Urinary bladder (tissue), 4 donors: Measurements from ENCODE around the gene ST6GALNAC3. TPM values are rescaled to one million over a fixed set of nuclear protein-coding genes. Genes with fewer than 3 reads are reported as not detected.
"Not testable (repeated sequence)": the region's sequence is repeated elsewhere in the genome, so short reads cannot be mapped to it uniquely, and the experiment has no call there.

Experiments
- DNase-seq: peaks from one replicate; pipeline ENCODE4 v3.0.0-alpha.2; 2015; ENCODE audit errors: extremely low spot score
- H3K27ac ChIP-seq: one replicate; pipeline ENCODE4 v1.5.1; 2013; ENCODE audit warnings: low read depth, mild to moderate bottlenecking, moderate library complexity
- H3K36me3 ChIP-seq: one replicate; pipeline ENCODE4 v1.6.1; 2013; ENCODE audit warnings: mild to moderate bottlenecking, moderate library complexity; ENCODE audit not compliant: insufficient read depth
- H3K4me1 ChIP-seq: one replicate; pipeline ENCODE4 v1.6.1; 2013; ENCODE audit warnings: mild to moderate bottlenecking, moderate library complexity; ENCODE audit not compliant: insufficient read depth
- H3K4me3 ChIP-seq: one replicate; pipeline ENCODE4 v1.5.1; 2013; ENCODE audit warnings: low read depth, low read length
- WGBS: extraction: QIAGEN DNeasy Blood & Tissue Kit; methylation state at CpG from one replicate; pipeline ENCODE4 v1.1.7; 2013; 5-methylcytosine and 5-hydroxymethylcytosine counted together
- polyA plus RNA-seq: library from polyadenylated mRNA; stranded (reverse); fragments of 200-250 nt; gene quantifications from one replicate; pipeline ENCODE4 v1.2.3, GENCODE V29; 2013
- total RNA-seq: library from RNA; depleted of rRNA; stranded (reverse); fragments of >200 nt; gene quantifications from one replicate; pipeline ENCODE4 v1.2.3, GENCODE V29; 2014
- donor health status: healthy with polysubstance abuse.
- donor health status: healthy.

ST6GALNAC3 gene
- total and polyA plus RNA-seq, 2 donors, result 5.1 to 39.1 TPM

DNA sequence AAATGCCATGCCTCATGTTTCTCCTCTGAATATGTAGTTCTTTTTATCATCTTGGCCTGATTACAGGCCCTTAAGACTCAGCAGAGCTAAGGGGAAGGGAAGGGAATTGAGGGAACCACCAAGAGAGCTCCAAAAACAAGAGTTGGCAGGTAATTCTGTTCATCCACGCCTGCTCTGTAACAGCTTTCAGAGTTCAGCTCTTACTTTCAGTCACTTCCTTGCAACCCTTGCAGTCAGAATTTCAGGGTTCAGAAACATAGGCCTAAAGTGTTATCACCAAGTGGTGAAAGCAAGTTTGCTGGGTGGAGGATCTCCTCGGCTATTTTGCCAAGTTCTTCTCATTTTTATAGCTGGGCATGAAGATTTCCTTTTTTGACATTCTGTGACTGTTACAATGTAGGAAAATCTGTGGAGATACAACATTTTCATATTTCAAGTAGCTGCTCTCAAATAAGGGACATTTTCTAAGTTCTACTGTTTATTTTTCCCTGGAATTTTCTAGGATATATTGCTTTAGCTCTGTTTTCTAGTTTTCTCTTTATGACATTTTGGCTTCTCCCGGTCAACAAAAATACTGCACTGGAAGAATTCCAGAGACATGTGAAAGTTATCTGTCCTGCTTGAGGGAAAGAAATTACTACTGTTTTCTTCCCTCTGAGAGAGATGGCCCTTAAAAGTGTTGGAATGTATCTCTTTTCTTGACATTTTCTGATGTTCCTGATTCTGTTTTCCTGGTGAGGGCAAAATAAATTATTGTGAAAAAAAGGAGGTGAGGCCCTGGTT, 540.9 kb downstream of the ST6GALNAC3 start:
- Histone ChIP-seq H3K4me1 (peaks cover 1% of the 10 kb centered on the region), H3K27ac (no peak overlapping the region), H3K36me3 (no peaks in the 10 kb centered on the region), H3K4me3 (no peak overlapping the region)
- WGBS, result 40% methylated on average over 3 of the region's 3 CpGs
- DNase-seq, result no peak

DNA sequence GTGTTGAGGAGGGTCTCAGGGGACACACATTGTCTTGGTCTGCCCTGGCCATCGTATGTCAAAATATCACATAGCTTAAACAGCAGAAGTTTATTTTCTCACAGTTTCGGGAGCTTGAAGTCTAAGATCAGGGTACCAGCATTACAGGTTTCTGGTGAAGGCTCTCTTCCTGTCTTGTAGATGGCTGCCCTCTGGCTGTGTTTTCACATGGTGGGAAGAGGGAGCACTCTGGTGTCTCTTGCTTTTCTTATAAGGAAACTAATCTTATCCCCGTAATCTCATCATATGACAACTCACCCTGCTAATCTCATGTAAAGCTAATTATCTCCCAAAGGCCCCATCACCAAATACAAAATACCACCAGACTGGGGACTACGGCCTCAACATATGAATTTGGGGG, 545.8 kb downstream of the ST6GALNAC3 start:
- Histone ChIP-seq H3K27ac (no peak overlapping the region), H3K4me3 (no peak overlapping the region), H3K4me1 (no peaks in the 10 kb centered on the region), H3K36me3 (no peaks in the 10 kb centered on the region)
- 96% methylated on average over 4 of the region's 4 CpGs for WGBS
- no peak for DNase-seq

DNA sequence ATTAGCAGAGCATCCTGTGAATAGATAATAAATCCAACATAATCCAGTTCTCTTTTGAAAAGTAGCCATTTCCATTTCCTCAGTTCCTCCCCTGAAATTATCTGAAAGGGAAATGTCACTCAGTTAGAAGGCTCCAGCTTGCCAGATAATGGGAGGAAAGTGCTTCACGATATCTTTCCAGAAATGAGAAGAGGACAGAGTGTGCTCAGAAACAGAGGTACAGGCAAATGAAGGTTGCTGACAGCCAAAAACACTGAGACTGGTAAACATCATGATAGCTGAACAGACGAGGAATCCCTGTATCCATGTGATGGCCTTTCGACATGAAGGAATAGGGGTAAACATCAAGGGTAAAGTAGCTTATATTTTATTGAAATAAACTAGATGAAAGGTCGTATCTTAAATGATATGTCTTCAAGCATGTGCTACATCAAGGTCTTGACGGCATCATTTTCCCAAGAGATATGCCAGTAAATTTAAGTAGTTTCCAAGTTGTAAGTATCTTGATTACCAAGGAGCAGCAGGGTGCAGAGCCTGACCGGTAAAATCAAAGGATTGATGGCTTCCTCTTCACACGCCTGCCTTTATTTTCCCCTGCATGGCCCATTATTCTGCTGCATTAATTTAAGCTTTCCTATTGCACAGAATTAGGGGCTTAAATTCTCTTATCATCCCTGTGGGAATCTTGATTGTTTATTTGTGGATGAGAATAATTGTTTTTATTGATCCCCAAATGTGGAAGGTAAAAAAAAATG, 548.4 kb downstream of the ST6GALNAC3 start:
- 85% methylated on average over 7 of the region's 7 CpGs for WGBS
- Histone ChIP-seq H3K4me1 (no peaks in the 10 kb centered on the region), H3K4me3 (no peak overlapping the region), H3K36me3 (no peaks in the 10 kb centered on the region), H3K27ac (no peak overlapping the region)
- DNase-seq, result no peak

DNA sequence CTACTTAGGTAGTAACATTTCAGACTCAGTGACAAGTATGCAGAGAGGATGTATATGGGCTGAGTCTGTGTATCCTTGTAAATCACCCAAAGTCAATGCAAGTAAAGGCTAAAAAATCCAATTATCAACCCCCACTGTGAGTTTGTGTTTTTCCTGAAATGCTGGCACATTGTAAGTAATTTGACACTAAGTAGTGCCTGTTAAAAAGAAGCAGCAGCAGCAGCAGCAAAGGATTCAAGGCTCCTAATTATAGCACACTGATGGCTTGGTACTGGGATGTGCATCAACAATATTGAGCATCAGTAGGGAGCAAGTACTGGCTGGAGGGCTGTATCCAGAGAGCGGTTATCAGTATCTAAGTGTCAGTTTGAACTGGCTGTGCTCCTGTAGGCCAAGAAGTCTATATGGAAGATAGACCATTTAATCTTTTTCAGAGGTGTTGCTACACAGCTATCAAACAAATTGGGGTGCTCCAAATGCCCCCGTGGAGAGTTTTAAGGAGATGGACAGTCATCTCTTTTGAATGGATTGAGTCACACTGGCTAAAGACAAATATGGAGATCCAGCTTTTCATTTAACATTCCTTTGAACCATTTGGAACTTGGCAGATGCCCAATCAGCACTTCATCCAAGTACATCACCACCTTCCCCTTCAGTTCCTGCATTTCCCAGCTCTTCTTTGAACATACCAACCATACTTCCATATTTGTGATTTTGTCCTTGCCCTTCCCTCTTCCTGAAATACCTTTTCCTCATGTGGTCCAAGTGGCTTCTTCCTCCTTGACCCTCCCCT, 551.5 kb downstream of the ST6GALNAC3 start:
- 92% methylated on average over 2 of the region's 2 CpGs for WGBS
- no peak overlapping the region for H3K4me3 ChIP-seq
- H3K4me1 ChIP-seq, result no peaks in the 10 kb centered on the region
- DNase-seq, result no peak
- no peak overlapping the region for H3K27ac ChIP-seq
- no peaks in the 10 kb centered on the region for H3K36me3 ChIP-seq

DNA sequence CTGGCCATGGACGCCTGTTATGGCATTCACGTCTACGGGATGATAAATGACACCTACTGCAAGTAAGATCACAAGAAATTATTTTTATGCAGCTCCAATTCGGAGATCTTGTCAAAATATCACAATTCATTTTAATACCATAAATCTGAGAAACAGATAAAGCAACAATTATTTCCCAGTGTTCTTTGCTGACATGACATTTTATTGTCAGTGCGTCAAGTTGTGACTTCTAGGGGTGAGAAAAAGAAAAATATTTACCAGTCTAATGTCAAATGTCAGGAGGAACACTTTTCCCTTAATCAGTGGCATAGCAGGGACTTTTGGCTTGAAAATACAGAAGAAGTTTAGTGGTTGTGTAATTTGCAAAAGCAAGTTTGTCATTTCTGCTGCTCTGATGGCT, 553.0 kb downstream of the ST6GALNAC3 start:
- H3K4me3 ChIP-seq, result no peak overlapping the region
- no peaks in the 10 kb centered on the region for H3K4me1 ChIP-seq
- WGBS, result 96% methylated on average over 5 of the region's 5 CpGs
- no peaks in the 10 kb centered on the region for H3K36me3 ChIP-seq
- no peak for DNase-seq
- H3K27ac ChIP-seq, result no peak overlapping the region

DNA sequence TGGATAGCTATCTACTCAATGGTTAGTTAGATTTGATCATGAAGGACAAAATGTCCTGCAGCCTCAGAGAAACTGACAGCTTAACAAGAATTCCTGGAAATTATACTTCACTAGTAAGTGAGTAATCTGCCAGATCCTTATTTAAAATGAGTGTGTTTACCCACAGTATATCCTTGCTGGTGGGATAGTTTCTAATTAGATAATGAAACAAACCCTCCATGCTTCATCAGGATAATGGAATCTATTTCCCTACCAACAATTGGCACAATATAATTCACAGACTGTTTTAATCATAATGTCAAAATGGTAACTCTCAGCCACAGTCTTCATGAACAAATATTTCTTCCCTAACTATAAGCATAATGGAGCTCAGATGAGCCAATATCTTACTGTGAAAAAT, 553.4 kb downstream of the ST6GALNAC3 start:
- Histone ChIP-seq H3K4me3 (no peak overlapping the region), H3K4me1 (no peaks in the 10 kb centered on the region), H3K36me3 (no peaks in the 10 kb centered on the region), H3K27ac (no peak overlapping the region)
- no peak for DNase-seq

DNA sequence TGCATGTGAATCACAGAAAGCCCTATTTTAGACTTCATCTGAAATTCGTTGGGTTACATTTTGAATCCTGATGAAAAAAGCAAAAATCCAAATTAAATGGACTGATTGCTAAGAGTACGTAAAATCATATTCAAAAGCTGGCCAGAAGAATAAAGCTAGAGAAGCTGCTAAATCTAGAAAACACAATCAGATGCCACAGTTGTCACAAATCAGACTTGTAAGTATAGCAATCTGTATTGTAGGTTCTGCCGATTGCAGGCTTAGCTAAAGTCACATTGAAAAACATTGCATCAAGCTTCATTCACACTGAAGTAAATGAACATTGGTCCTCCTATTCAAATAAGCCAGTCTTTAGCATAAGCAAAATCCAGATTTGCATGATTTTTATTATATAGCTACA, 557.6 kb downstream of the ST6GALNAC3 start:
- DNase-seq, result no peak
- H3K36me3 ChIP-seq, result no peaks in the 10 kb centered on the region
- 97% methylated on average over 3 of the region's 3 CpGs for WGBS
- H3K4me1 ChIP-seq, result no peaks in the 10 kb centered on the region
- H3K27ac ChIP-seq, result no peak overlapping the region
- H3K4me3 ChIP-seq, result no peak overlapping the region

DNA sequence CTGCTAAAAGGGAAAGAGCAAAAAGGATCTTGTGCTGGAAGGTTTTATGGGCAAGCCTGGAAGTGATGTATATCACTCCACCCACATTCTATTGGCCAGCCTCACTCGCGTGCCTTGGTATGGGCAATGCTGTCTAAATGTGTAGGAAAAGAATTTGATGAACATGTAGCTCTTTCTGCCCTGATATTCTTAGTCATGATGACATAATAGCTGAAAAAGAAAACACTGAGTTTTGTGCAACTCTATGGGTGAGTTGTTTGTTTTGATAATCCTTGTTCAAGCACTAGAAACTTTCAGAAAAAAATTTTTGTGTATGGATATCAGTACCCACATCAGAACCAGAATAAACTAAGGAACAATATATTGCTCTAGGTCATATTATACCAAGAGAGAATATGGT, 561.2 kb downstream of the ST6GALNAC3 start:
- DNase-seq, result no peak
- H3K36me3 ChIP-seq, result no peaks in the 10 kb centered on the region
- H3K4me3 ChIP-seq, result no peak overlapping the region
- no peaks in the 10 kb centered on the region for H3K4me1 ChIP-seq
- H3K27ac ChIP-seq, result no peak overlapping the region
- 96% methylated on average over 2 of the region's 2 CpGs for whole genome bisulfite sequencing

DNA sequence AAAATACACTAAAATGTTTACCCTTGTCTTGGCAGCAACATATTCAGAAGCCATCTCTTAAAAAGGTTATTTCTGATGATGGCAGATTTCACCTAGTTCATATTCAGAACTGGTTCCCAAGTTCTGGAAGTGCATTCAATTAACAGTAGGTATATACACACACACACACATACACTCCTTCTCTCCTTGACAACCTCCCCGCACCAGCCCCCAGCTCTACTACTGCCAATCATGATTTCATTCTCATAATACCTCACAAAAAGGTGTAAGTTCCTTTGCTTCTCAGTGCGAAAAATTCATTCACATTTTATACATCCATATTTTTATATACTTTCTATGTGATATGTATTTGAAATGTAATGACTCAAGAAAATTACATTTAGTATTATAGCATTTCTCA, 564.6 kb downstream of the ST6GALNAC3 start:
- Histone ChIP-seq H3K4me1 (no peaks in the 10 kb centered on the region), H3K27ac (no peak overlapping the region), H3K36me3 (no peaks in the 10 kb centered on the region), H3K4me3 (no peak overlapping the region)
- 99% methylated on average over 2 of the region's 2 CpGs for WGBS
- no peak for DNase-seq

DNA sequence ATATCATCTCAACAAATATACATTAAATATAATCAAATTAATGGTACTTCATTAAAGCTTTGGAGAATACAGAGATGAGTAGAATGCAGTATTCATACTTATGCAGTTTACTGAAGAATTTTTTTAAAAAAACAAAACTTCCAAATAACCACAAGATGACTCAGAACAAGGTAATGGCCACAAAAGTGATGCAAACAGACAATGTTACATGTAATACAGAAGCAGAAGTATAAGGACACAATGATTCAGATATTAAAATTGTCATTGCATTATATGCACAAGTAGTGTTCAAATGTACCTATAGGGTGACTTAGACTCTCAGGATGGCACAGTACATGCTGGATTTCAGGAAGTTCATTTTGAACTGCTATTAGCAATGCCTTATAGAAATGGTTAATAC, 565.5 kb downstream of the ST6GALNAC3 start:
- Histone ChIP-seq H3K4me1 (no peaks in the 10 kb centered on the region), H3K36me3 (no peaks in the 10 kb centered on the region), H3K4me3 (no peak overlapping the region), H3K27ac (no peak overlapping the region)
- no peak for DNase-seq

DNA sequence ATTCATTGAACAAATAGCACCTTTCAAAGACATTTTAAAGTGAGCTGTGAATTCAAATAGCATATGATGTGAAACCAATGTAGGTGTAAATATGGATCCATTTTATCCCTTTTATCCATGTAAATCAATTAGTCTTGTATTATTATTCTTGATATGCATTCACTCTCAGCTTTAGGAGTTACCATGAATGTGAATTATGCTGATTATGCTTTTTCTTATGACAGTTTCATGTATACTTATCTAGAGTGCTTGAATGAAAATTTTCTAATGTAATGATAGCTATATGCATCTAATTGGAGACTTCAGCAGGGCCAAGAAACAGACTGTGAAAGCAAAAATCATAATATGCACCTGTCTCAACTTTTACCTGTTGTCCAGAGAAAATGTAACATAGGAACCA, 566.2 kb downstream of the ST6GALNAC3 start:
- H3K4me3 ChIP-seq, result no peak overlapping the region
- DNase-seq, result no peak
- H3K4me1 ChIP-seq, result no peaks in the 10 kb centered on the region
- no peak overlapping the region for H3K27ac ChIP-seq
- no peaks in the 10 kb centered on the region for H3K36me3 ChIP-seq

DNA sequence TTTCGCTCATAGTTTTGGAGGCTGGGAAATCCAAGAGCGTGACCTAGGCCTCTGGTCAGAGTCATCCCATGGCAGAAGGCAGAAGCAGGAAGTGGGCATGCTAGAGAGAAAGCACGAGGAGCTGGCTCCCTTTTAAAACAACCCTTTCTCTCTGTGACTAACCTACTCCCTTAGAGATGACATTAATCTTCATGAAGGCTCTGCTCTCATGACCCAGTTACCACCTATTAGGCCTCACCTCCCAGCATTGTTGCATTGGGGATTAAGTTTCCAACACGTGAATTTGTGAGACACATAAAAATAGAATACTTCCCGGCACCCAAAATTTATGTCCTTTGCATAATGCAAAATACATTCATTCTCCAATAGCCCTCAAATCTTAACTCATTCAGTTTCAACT, 569.6 kb downstream of the ST6GALNAC3 start:
- Histone ChIP-seq H3K4me1 (no peaks in the 10 kb centered on the region), H3K4me3 (no peak overlapping the region), H3K36me3 (no peaks in the 10 kb centered on the region), H3K27ac (no peak overlapping the region)
- DNase-seq, result no peak
- WGBS, result 90% methylated on average over 5 of the region's 5 CpGs

DNA sequence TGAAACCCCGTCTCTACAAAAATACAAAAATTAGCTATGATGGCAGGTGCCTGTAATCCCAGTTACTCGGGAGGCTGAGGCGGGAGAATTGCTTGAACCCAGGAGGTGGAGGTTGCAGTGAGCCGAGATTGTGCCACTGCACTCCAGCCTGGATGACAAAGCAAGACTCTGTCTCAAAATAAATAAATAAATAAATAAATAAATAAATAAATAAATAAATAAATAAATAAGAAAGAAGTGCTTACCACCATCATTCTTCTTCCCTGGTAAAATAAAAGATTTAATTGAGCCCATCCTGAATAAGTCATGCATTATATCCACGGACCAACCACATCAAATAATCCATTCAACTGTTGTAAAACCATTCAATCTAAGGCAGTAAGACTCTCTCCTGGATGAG, 578.3 kb downstream of the ST6GALNAC3 start:
- DNase-seq, H3K4me3 ChIP-seq, H3K4me1 ChIP-seq, H3K27ac ChIP-seq, H3K36me3 ChIP-seq: not testable (repeated sequence)
- 96% methylated on average over 5 of the region's 5 CpGs for WGBS

DNA sequence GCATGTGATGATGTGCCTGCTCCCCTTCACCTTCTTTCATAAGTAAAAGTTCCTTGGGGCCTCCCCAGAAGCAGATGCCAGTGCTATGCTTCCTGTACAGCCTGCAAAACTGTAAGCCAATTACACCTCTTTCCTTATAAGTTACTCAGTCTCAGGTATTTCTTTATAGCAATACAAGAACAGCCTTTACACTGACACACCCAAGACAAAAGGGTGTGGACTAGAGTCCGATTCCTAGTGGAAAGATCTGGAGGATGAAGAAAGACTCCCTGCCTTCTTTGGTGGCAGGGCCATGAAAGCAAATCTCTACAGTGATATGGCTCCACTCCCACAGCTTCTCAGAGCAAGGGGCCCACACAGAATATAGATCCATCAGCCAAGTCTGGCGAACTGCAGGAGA, 583.1 kb downstream of the ST6GALNAC3 start:
- Histone ChIP-seq H3K36me3 (no peaks in the 10 kb centered on the region), H3K27ac (no peak overlapping the region), H3K4me3 (no peak overlapping the region), H3K4me1 (no peaks in the 10 kb centered on the region)
- DNase-seq, result no peak
- WGBS, result 91% methylated on average over 2 of the region's 2 CpGs
